Measurements from ENCODE around the gene WEE2.

DNA sequence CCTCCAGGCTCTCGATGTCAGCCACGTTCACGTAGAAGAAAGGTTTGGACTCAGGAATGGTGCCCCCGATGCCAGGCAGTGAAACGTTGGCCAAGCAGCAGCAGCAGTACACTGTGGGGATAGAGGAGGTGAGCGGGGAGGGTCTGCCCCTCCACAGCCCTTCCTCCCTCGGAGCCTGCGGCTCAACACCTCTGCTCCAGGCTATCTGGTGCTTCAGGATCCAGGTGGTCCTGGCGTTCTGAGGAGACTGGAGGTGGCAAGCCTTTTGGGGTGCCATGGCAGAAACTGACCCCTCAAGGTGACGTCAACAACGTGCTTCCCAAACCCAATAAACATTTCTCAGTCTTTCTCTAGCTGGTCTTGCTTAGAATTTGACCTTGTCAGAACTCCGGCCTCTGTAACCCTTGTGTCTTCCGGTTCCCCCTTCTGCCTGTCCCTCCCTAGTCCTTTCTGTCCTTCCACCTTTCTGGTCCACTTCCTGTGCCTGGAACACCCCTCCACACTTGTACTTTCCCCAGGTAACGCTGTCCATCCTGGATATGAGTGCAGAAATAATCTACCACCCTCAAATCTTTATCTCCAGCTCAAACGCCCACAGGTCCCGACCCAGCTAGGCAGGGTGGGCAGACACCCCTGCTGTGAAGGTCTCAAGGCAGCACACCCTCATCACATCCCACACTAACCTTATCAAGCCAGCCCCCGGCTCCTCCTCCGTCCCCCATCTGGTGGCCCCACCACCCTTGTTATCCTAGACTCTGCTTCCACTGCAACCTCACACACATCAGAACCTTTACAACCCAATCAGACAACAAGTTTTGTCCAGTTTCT, 42.7 kb upstream of the WEE2 start:
- TF ChIP-seq, protein P1, sequence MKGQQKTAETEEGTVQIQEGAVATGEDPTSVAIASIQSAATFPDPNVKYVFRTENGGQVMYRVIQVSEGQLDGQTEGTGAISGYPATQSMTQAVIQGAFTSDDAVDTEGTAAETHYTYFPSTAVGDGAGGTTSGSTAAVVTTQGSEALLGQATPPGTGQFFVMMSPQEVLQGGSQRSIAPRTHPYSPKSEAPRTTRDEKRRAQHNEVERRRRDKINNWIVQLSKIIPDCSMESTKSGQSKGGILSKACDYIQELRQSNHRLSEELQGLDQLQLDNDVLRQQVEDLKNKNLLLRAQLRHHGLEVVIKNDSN (CRISPR knock-in tag; IDR thresholded peaks at IDR 0.05): no peak
- TF ChIP-seq, protein P2, sequence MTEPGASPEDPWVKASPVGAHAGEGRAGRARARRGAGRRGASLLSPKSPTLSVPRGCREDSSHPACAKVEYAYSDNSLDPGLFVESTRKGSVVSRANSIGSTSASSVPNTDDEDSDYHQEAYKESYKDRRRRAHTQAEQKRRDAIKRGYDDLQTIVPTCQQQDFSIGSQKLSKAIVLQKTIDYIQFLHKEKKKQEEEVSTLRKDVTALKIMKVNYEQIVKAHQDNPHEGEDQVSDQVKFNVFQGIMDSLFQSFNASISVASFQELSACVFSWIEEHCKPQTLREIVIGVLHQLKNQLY (CRISPR knock-in tag; IDR thresholded peaks at IDR 0.05): no peak
- TF ChIP-seq CREB1 (CRISPR knock-in tag; IDR thresholded peaks at IDR 0.05): no peak
- TF ChIP-seq, protein P3, sequence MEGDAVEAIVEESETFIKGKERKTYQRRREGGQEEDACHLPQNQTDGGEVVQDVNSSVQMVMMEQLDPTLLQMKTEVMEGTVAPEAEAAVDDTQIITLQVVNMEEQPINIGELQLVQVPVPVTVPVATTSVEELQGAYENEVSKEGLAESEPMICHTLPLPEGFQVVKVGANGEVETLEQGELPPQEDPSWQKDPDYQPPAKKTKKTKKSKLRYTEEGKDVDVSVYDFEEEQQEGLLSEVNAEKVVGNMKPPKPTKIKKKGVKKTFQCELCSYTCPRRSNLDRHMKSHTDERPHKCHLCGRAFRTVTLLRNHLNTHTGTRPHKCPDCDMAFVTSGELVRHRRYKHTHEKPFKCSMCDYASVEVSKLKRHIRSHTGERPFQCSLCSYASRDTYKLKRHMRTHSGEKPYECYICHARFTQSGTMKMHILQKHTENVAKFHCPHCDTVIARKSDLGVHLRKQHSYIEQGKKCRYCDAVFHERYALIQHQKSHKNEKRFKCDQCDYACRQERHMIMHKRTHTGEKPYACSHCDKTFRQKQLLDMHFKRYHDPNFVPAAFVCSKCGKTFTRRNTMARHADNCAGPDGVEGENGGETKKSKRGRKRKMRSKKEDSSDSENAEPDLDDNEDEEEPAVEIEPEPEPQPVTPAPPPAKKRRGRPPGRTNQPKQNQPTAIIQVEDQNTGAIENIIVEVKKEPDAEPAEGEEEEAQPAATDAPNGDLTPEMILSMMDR (IDR thresholded peaks at IDR 0.05): no peak
- no peak for TF ChIP-seq NR3C1 (CRISPR knock-in tag; conservative IDR thresholded peaks at IDR 0.05; ENCODE audit: low read depth)
- TF ChIP-seq, protein P4, sequence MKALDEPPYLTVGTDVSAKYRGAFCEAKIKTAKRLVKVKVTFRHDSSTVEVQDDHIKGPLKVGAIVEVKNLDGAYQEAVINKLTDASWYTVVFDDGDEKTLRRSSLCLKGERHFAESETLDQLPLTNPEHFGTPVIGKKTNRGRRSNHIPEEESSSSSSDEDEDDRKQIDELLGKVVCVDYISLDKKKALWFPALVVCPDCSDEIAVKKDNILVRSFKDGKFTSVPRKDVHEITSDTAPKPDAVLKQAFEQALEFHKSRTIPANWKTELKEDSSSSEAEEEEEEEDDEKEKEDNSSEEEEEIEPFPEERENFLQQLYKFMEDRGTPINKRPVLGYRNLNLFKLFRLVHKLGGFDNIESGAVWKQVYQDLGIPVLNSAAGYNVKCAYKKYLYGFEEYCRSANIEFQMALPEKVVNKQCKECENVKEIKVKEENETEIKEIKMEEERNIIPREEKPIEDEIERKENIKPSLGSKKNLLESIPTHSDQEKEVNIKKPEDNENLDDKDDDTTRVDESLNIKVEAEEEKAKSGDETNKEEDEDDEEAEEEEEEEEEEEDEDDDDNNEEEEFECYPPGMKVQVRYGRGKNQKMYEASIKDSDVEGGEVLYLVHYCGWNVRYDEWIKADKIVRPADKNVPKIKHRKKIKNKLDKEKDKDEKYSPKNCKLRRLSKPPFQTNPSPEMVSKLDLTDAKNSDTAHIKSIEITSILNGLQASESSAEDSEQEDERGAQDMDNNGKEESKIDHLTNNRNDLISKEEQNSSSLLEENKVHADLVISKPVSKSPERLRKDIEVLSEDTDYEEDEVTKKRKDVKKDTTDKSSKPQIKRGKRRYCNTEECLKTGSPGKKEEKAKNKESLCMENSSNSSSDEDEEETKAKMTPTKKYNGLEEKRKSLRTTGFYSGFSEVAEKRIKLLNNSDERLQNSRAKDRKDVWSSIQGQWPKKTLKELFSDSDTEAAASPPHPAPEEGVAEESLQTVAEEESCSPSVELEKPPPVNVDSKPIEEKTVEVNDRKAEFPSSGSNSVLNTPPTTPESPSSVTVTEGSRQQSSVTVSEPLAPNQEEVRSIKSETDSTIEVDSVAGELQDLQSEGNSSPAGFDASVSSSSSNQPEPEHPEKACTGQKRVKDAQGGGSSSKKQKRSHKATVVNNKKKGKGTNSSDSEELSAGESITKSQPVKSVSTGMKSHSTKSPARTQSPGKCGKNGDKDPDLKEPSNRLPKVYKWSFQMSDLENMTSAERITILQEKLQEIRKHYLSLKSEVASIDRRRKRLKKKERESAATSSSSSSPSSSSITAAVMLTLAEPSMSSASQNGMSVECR (CRISPR knock-in tag; IDR thresholded peaks at IDR 0.05; ENCODE audit: borderline replicate concordance): no peak
